Activated CD8-positive, alpha-beta memory T cell treated with anti-CD3 and anti-CD28 coated beads, Interleukin-2, amount 10 ng/mL, durations not matched to agents 7 days and 5 days (primary cell): ENCODE data around the gene TMEM72. TPM values are rescaled to one million over a fixed set of nuclear protein-coding genes. Genes with fewer than 3 reads are reported as not detected.

Source experiments
- ATAC-seq: fragments of 150-1000 bp; cut with Tn5 transposase; one replicate; pipeline ENCODE4 v1.10.0; 2021; ENCODE audit warnings: moderate library complexity
- CTCF ChIA-PET: fragments of 350-600 bp; sonication (Branson Sonifier 250); formaldehyde crosslinking; loops from one replicate; lab custom pipeline; 2021; ENCODE audit warnings: antibody characterized with exemption; lab: Charles Lee
- DNase-seq: peaks from one replicate; pipeline ENCODE4 v3.0.0-alpha.2; 2020
- H3K27ac Mint-ChIP-seq: one replicate; pipeline ENCODE4 v1.8.0; 2021; ENCODE audit warnings: mild to moderate bottlenecking, mixed read lengths
- H3K27me3 Mint-ChIP-seq: one replicate; pipeline ENCODE4 v1.8.0; 2021; ENCODE audit warnings: mixed read lengths
- H3K36me3 Mint-ChIP-seq: one replicate; pipeline ENCODE4 v1.8.0; 2021; ENCODE audit warnings: mild to moderate bottlenecking, mixed read lengths
- H3K4me1 Mint-ChIP-seq: one replicate; pipeline ENCODE4 v1.8.0; 2021; ENCODE audit warnings: mixed read lengths
- H3K4me3 Mint-ChIP-seq: one replicate; pipeline ENCODE4 v1.8.0; 2021; ENCODE audit warnings: mild to moderate bottlenecking, moderate library complexity, mixed read lengths
- H3K9me3 Mint-ChIP-seq: one replicate; pipeline ENCODE4 v1.8.0; 2022; ENCODE audit warnings: low read depth, mixed read lengths
- total RNA-seq, 2 experiments: library from RNA; stranded (reverse); gene quantifications; one replicate each; pipeline ENCODE4 v1.2.3, GENCODE V29; 2021

Gene TMEM72
- total RNA-seq, 2 experiments from 2014 or later, result not detected

GRCh38 chr10:44895280-44895679, 15.9 kb upstream of the TMEM72 start:
- Mint-ChIP-seq H3K27me3 (no peaks in the 10 kb centered on the region), H3K36me3 (no peaks in the 10 kb centered on the region), H3K4me3 (no peak overlapping the region), H3K4me1 (no peaks in the 10 kb centered on the region), H3K9me3 (no peaks in the 10 kb centered on the region), H3K27ac (no peak overlapping the region)
- ATAC-seq, result no peak
- CTCF ChIA-PET, result no interaction called here
- no peak for DNase-seq

GRCh38 chr10:44897049-44897448, 14.1 kb upstream of the TMEM72 start:
- H3K27me3 Mint-ChIP-seq, result peaks cover 8% of the 10 kb centered on the region
- no peak overlapping the region for H3K4me3 Mint-ChIP-seq
- DNase-seq (no peak), ATAC-seq (no peak)
- H3K36me3 Mint-ChIP-seq, result no peaks in the 10 kb centered on the region
- H3K27ac Mint-ChIP-seq, result no peak overlapping the region
- H3K4me1 Mint-ChIP-seq, result no peaks in the 10 kb centered on the region
- CTCF ChIA-PET, result interaction anchor here (1.4 kb wide), 1 partner anchor 32 kb away, joined by 3 read pairs; no protein-coding TSS in a partner anchor
- no peaks in the 10 kb centered on the region for H3K9me3 Mint-ChIP-seq

GRCh38 chr10:44898665-44899064, 12.5 kb upstream of the TMEM72 start:
- Mint-ChIP-seq H3K27ac (no peak overlapping the region), H3K27me3 (peaks cover 12% of the 10 kb centered on the region), H3K4me3 (no peak overlapping the region), H3K4me1 (no peaks in the 10 kb centered on the region), H3K9me3 (no peaks in the 10 kb centered on the region), H3K36me3 (no peaks in the 10 kb centered on the region)
- CTCF ChIA-PET, result no interaction called here
- ATAC-seq (no peak), DNase-seq (no peak)

GRCh38 chr10:44899450-44900080, 11.6 kb upstream of the TMEM72 start:
- Mint-ChIP-seq H3K27ac (no peak overlapping the region), H3K4me1 (no peaks in the 10 kb centered on the region), H3K9me3 (no peaks in the 10 kb centered on the region), H3K4me3 (no peak overlapping the region), H3K36me3 (no peaks in the 10 kb centered on the region), H3K27me3 (peaks cover 12% of the 10 kb centered on the region)
- no peak for DNase-seq
- CTCF ChIA-PET, result no interaction called here
- no peak for ATAC-seq

DNA sequence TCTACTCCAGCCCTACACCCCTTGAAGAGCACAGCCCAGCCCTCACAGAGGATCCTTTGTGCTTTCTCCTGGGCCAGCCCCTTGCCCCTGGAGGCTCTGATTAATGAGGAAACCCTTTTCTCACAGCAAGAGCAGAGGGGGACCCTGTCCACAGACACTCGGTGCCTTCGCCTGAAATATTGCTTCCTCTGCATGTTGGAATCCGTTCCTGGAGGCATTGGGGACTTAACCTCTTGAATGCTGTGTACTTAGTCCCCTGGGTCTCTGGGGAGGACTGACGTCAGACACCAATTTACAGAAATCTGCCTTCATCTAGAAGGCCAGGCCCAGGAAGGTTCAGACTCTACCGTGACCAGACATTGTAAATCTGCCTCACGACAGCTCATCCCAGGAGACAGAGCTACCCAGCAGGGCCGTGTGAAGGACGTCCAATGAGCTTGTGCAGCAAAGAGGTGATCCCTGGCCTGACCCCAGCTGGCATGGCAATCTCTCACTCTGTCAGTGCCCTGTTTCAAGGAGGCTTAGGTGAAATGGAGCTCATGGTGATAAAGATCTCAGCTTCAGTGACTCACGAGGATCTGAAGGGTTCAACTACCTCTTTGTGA, 8.1 kb upstream of the TMEM72 start:
- H3K27me3 Mint-ChIP-seq, result peaks cover 12% of the 10 kb centered on the region
- H3K36me3 Mint-ChIP-seq, result no peaks in the 10 kb centered on the region
- H3K4me3 Mint-ChIP-seq, result no peak overlapping the region
- DNase-seq (no peak), ATAC-seq (no peak)
- CTCF ChIA-PET, result no interaction called here
- no peaks in the 10 kb centered on the region for H3K9me3 Mint-ChIP-seq
- no peak overlapping the region for H3K27ac Mint-ChIP-seq
- H3K4me1 Mint-ChIP-seq, result no peaks in the 10 kb centered on the region

GRCh38 chr10:44906486-44906885, 4.7 kb upstream of the TMEM72 start:
- no peak for DNase-seq
- no peak for ATAC-seq
- Mint-ChIP-seq H3K27me3 (peaks cover 12% of the 10 kb centered on the region), H3K27ac (no peak overlapping the region), H3K4me1 (no peaks in the 10 kb centered on the region), H3K36me3 (no peaks in the 10 kb centered on the region), H3K9me3 (no peaks in the 10 kb centered on the region), H3K4me3 (no peak overlapping the region)
- CTCF ChIA-PET, result no interaction called here

GRCh38 chr10:44907556-44907955, 3.6 kb upstream of the TMEM72 start:
- no peaks in the 10 kb centered on the region for H3K9me3 Mint-ChIP-seq
- CTCF ChIA-PET, result no interaction called here
- no peak overlapping the region for H3K4me3 Mint-ChIP-seq
- no peak overlapping the region for H3K27ac Mint-ChIP-seq
- ATAC-seq (no peak), DNase-seq (no peak)
- H3K36me3 Mint-ChIP-seq, result no peaks in the 10 kb centered on the region
- H3K27me3 Mint-ChIP-seq, result peaks cover 8% of the 10 kb centered on the region
- no peaks in the 10 kb centered on the region for H3K4me1 Mint-ChIP-seq

GRCh38 chr10:44908066-44908749, 2.9 kb upstream of the TMEM72 start:
- Mint-ChIP-seq H3K9me3 (no peaks in the 10 kb centered on the region), H3K4me3 (no peak overlapping the region), H3K4me1 (peaks cover 3% of the 10 kb centered on the region), H3K36me3 (no peaks in the 10 kb centered on the region), H3K27ac (no peak overlapping the region), H3K27me3 (peaks cover 8% of the 10 kb centered on the region)
- CTCF ChIA-PET, result no interaction called here
- ATAC-seq (no peak), DNase-seq (no peak)

- Mint-ChIP-seq H3K4me3 (no peak overlapping the region), H3K4me1 (peaks cover 12% of the 10 kb centered on the region), H3K9me3 (no peaks in the 10 kb centered on the region), H3K27me3 (peaks cover 8% of the 10 kb centered on the region), H3K36me3 (no peaks in the 10 kb centered on the region), H3K27ac (no peak overlapping the region)
- DNase-seq, result no peak
- no peak for ATAC-seq
- CTCF ChIA-PET, result no interaction called here
These were observed 2.1 kb upstream of the TMEM72 start for GRCh38 chr10:44908936-44909630.

DNA sequence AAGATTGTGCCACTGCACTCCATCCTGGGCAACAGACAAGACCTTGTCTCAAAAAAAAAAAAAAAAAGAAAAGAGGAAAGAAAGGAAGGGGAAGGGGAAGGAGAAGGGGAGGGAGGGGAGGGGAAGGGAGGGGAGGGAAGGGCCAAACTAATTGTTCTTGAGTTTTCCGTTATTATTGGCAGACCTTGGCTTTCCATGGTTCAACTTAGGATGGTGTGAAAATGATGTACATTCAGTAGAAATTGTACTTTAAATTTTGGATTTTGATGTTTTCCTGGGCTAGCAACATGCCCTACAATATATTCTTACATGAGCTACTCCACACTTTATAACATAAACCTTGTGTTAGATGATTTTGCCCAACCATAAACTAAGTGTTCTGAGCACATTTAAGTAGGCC, 1.2 kb upstream of the TMEM72 start:
- Mint-ChIP-seq H3K27me3 (peaks cover 8% of the 10 kb centered on the region), H3K36me3 (no peaks in the 10 kb centered on the region), H3K27ac (no peak overlapping the region), H3K9me3 (no peaks in the 10 kb centered on the region), H3K4me1 (peaks cover 15% of the 10 kb centered on the region), H3K4me3 (no peak overlapping the region)
- no peak for ATAC-seq
- no peak for DNase-seq
- CTCF ChIA-PET, result no interaction called here

DNA sequence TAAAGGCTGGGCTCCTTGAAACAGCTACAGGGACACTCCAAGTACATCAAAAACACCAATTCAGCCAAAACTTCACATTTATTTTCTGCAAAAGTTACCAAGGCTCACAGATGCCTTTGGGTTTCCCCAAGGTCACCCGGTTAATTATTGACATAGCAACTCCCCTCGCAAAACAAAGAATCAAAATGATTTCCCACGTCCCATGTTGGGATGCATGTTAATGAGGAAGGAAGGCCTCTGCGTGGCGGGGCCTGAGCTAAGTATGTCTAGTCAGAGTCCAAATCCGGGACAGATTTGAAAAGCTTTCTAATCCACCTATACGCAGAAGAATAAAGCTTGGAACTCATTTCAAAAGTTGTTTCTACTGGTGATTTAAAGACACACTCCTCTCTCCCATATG, 535 bp upstream of the TMEM72 start:
- DNase-seq (no peak), ATAC-seq (no peak)
- Mint-ChIP-seq H3K9me3 (no peaks in the 10 kb centered on the region), H3K36me3 (no peaks in the 10 kb centered on the region), H3K27ac (no peak overlapping the region), H3K4me1 (peaks cover 15% of the 10 kb centered on the region), H3K4me3 (no peak overlapping the region), H3K27me3 (peaks cover 8% of the 10 kb centered on the region)
- CTCF ChIA-PET, result no interaction called here

DNA sequence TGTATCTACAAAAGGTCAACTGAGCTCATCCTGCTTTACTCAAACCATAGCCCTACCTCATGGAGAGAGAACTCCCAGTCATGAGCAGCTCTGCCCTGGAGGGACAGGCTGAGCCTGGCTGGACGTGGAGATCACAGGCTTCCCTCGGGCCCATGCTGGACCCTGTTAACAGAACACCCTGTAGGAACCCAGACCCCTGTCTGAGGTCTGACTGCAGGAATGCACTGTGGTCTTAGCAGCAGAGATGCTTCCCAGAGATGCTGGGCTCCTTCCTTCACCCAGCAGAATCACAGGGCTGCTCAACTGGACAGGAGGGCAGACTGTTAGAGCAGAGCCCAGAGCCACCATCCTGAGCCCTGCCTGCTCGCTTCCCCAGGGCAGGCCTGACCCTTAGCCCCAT, 814 bp downstream of the TMEM72 start:
- H3K4me3 Mint-ChIP-seq, result no peak overlapping the region
- no peak for ATAC-seq
- no peak for DNase-seq
- H3K27ac Mint-ChIP-seq, result no peak overlapping the region
- H3K9me3 Mint-ChIP-seq, result no peaks in the 10 kb centered on the region
- CTCF ChIA-PET, result no interaction called here
- H3K36me3 Mint-ChIP-seq, result no peaks in the 10 kb centered on the region
- H3K27me3 Mint-ChIP-seq, result peaks cover 13% of the 10 kb centered on the region
- peaks cover 15% of the 10 kb centered on the region for H3K4me1 Mint-ChIP-seq

DNA sequence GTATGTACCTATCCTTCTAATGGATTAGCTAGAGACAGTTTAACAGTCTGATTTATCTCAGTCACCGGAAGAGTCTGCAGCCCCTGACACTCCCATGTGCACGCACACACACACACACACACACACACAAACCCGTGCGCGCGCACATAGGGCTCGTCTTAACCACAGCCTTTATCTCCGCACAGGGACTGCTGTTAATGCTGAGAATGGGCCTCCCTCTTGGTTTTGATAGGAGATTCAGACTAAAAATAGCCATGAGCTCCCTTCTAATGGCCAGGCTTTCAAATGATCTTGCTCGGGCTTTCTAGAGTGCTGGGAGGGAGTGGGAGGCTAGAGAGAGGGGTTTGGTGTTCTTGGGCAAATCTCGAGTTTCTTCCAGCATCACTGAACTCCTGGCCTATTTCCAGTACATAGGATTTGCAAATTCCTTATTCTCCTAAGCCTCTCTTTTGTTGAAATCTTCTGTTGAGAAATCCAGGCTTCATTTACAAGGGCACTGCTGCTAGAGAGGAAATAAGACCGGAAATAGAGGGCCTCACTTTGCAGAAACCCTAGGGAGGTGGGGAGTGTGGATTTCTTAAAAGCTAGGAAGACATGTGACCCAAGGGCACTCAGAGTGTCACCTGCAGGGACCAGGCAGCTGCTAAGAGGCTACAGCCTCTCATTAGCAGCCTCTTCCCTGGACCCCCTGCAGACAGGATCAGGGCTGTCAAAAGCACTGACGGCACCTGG, 2.4 kb downstream of the TMEM72 start:
- no peaks in the 10 kb centered on the region for H3K9me3 Mint-ChIP-seq

More for the DNA sequence above, 2.4 kb downstream of the TMEM72 start:
- no peaks in the 10 kb centered on the region for H3K36me3 Mint-ChIP-seq
- peaks cover 23% of the 10 kb centered on the region for H3K27me3 Mint-ChIP-seq
- peak; percentile 60 for ATAC-seq
- CTCF ChIA-PET, result interaction anchor here (1.2 kb wide), 1 partner anchor 20 kb away, joined by 3 read pairs; no protein-coding TSS in a partner anchor
- peak overlapping the region; percentile 24 for H3K27ac Mint-ChIP-seq
- no peak overlapping the region for H3K4me3 Mint-ChIP-seq
- peaks cover 15% of the 10 kb centered on the region for H3K4me1 Mint-ChIP-seq
- DNase-seq, result no peak
